Brain microvascular endothelial cell (primary cell): ENCODE results near the gene PTCH1.

Experiments
- DNase-seq: peaks from one replicate; pipeline ENCODE4 v3.0.0-alpha.2; 2020
- H3K27ac ChIP-seq: fragments of 250-450 bp; sonication (Bioruptor Pico); 2 replicates; pipeline ENCODE4 v1.5.1; 2020; ENCODE audit warnings: mild to moderate bottlenecking, moderate library complexity
- H3K27me3 ChIP-seq: fragments of 250-450 bp; sonication (Bioruptor Pico); replicated peaks from 2 replicates; pipeline ENCODE4 v1.5.1; 2020; ENCODE audit warnings: mild to moderate bottlenecking
- H3K36me3 ChIP-seq: fragments of 250-450 bp; sonication (Bioruptor Pico); replicated peaks from 2 replicates; pipeline ENCODE4 v1.5.1; 2020; ENCODE audit warnings: mild to moderate bottlenecking
- H3K4me3 ChIP-seq: 2 replicates; pipeline ENCODE4 v1.5.1; 2011; ENCODE audit warnings: low read depth, mild to moderate bottlenecking, control low read depth, low read length, moderate library complexity
- in situ Hi-C: cut with HindIII; loops from 2 replicates; pipeline ENCODE4 v1.10.0; 2017; ENCODE audit warnings: low sequenced_read_pairs, low pct_ligation_motif_present
- TF ChIP-seq, protein P1 (sequence below): IDR thresholded peaks from 2 replicates; pipeline ENCODE4 v1.5.1; 2011; ENCODE audit warnings: low read depth, mild to moderate bottlenecking, moderate library complexity, low read length, control low read depth, inconsistent platforms; ENCODE audit errors: missing control alignments

The PTCH1 gene

DNA sequence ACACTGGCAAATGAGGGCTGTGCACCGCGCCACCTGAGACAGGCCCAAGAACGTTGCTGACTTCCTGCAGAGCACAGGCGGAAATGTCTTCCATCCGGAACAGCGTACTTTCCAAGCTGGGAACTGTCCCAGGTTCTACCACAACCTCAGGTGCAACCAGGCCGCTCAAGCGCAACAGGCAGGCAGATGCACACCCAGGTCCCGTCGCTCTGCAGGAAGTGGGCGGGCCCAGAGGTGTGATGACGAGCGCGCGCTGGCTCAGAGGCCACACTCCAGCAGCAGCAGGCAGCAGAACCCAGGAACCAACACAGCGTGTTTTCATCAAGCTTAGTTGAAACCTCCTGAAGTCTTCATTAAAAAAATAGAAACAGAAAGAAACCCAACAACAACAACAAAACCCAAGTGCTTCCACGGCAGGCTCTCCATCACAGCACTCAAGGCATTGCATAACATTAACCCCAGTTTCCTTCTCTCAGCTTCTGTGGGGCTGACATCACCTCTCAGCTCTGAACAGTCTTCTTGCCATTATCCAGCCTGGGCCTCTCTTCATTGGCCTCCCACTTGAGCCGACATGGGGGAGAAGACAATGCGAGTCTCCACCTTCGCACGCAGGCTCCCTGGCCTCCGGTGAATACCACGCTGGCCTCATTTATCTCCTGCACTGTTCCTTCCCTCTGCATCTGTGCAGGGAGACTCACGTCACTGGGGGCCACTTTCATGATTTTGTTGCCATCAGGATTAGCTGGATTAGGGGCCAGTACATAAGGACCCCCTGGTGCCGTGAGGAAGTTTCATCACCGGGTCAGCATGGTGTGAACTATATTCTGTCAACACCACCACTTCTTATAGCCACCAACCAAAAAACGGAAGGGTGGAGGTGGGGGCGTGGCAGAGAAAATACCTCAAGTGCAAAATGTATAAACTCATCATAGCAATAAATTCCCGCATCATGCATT, 22.1 kb downstream of the PTCH1 start:
- no peaks in the 10 kb centered on the region for H3K27me3 ChIP-seq
- in situ Hi-C loops = no loop called here
- H3K36me3 ChIP-seq = no peaks in the 10 kb centered on the region
- H3K27ac ChIP-seq = no peak overlapping the region
- H3K4me3 ChIP-seq = no peak overlapping the region
- TF ChIP-seq, protein P1, sequence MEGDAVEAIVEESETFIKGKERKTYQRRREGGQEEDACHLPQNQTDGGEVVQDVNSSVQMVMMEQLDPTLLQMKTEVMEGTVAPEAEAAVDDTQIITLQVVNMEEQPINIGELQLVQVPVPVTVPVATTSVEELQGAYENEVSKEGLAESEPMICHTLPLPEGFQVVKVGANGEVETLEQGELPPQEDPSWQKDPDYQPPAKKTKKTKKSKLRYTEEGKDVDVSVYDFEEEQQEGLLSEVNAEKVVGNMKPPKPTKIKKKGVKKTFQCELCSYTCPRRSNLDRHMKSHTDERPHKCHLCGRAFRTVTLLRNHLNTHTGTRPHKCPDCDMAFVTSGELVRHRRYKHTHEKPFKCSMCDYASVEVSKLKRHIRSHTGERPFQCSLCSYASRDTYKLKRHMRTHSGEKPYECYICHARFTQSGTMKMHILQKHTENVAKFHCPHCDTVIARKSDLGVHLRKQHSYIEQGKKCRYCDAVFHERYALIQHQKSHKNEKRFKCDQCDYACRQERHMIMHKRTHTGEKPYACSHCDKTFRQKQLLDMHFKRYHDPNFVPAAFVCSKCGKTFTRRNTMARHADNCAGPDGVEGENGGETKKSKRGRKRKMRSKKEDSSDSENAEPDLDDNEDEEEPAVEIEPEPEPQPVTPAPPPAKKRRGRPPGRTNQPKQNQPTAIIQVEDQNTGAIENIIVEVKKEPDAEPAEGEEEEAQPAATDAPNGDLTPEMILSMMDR = no peak
- no peak for DNase-seq

DNA sequence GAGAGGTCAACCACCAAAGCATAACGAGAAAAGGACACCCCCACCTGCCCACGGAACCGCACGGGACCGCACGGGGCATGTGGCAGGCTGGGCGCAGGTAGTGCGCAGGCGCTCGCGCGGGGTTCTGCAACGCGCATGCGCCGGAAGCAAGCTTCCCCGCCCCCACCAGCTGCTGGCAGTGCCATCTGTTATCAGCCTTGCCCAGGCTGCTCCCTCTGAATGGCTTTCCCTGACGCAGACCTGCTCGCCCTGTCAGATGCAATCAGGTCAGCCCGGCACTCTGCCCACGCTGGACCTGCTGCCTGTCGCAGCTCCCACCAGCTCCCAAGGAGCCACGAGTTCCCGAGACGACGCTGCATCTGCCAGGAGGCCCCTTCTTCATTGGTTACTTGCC, 22.8 kb downstream of the PTCH1 start:
- H3K4me3 ChIP-seq = no peak overlapping the region
- H3K27me3 ChIP-seq = no peaks in the 10 kb centered on the region
- in situ Hi-C loops = no loop called here
- no peak overlapping the region for H3K27ac ChIP-seq
- no peaks in the 10 kb centered on the region for H3K36me3 ChIP-seq
- TF ChIP-seq, protein P1 = no peak
- DNase-seq = no peak

DNA sequence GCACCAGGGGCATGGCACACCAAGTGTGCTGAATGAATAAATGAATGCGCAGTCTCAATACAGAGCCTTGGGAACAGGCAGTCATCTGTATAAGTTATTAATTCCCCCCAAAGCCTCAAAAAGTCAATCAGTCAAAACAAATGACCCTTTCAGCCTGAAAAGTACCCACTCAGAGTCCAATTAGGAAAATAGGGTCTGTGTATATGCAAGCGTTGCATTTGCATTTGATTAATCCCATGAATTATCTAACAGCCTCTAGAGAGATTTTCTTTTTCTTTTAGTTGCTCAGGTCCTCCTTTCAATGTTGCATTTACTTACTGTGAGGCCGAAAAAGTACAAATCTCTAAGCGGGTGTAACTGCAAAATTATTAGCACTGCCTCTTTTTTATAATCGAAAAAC, 23.4 kb downstream of the PTCH1 start:
- Histone ChIP-seq H3K36me3 (no peaks in the 10 kb centered on the region), H3K27me3 (no peaks in the 10 kb centered on the region), H3K4me3 (no peak overlapping the region), H3K27ac (no peak overlapping the region)
- no peak for DNase-seq
- in situ Hi-C loops = no loop called here
- TF ChIP-seq, protein P1 = no peak

DNA sequence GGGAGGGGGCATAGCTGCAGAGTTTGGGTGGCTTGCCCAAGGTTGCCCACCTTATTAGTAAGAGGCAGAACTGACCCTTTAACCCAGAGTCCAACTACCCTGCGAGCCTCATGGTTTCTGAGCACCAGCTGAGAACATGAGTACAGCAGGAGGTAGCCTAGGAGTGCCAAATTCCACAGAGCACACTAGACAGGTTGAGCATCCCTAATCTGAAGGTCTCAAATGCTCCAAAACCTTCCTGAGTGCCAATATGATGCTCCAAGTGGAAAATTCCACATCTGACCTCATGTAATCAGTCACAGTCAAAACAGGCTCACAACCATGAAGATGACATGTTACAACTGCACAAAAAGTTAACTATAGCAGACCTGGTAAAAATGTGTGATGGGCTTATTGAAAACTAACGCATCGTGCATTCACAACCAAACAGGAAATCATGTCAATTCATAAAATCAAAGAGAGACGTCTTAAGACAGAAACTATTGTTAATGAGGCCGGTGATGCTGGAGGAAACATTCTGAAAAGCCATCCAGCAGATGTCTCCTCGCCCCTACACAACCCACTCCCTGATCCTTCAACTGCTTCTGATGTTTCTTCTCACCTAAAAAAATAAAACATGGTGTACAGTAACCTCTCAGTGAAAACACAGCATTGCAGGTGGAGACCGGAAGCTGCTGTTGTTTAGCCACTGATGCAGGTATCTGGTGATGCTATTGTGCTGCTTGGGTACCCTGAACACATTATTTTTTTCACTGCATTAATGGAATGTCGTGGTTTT, 25.0 kb downstream of the PTCH1 start:
- Histone ChIP-seq H3K27ac (no peak overlapping the region), H3K27me3 (no peaks in the 10 kb centered on the region), H3K36me3 (no peaks in the 10 kb centered on the region), H3K4me3 (no peak overlapping the region)
- TF ChIP-seq, protein P1 = no peak
- in situ Hi-C loops = no loop called here
- DNase-seq = no peak

DNA sequence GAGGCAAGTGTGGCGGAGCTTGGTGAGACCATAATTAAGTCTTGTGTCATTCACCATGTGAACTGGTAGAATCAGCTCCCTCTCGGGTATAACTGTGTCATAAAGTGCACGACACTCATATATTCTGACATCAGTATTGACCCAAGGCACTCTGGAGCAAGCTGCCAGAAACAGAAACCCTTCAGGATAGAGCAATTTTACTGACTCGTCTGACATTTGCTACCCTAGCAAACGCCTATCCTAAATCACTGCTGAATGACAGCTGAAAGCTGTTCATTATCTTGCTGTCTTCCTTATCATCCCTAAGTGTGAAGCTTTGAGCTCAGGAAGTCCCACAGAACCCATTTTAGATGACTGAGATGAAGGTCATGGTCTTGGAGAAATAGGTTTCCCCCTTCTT, 27.8 kb downstream of the PTCH1 start:
- H3K27ac ChIP-seq = no peak overlapping the region
- in situ Hi-C loops = no loop called here
- H3K36me3 ChIP-seq = no peaks in the 10 kb centered on the region
- TF ChIP-seq, protein P1 = no peak
- DNase-seq = no peak
- no peaks in the 10 kb centered on the region for H3K27me3 ChIP-seq
- no peak overlapping the region for H3K4me3 ChIP-seq
